GM12874 (cell line): Measurements from ENCODE around the gene TBC1D23.

ENCODE experiments used
- TF ChIP-seq, protein P1 (sequence below): IDR thresholded peaks from 2 replicates; pipeline ENCODE4 v1.5.1; 2011; ENCODE audit warnings: low read depth, mild to moderate bottlenecking, control low read depth, low read length, moderate library complexity; ENCODE audit not compliant: insufficient read depth

Gene TBC1D23

DNA sequence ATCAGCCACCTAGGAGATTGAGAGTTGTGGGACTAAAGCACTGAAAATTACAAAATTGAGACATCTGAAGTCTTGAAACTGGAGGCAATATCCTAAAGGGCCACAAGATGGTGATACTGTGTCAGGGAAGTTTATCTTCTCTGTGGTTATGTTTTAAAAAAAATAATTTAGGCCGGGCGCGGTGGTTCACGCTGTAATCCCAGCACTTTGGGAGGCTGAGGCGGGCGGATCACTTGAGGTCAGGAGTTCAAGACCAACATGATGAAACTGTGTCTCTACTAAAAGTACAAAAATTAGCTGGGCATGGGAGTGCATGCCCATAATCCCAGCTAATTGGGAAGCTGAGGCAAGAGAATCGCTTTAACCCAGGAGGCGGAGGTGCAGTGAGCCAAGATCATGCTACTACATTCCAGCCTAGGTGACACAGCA is 55.9 kb downstream of the TBC1D23 start:
- TF ChIP-seq, protein P1, sequence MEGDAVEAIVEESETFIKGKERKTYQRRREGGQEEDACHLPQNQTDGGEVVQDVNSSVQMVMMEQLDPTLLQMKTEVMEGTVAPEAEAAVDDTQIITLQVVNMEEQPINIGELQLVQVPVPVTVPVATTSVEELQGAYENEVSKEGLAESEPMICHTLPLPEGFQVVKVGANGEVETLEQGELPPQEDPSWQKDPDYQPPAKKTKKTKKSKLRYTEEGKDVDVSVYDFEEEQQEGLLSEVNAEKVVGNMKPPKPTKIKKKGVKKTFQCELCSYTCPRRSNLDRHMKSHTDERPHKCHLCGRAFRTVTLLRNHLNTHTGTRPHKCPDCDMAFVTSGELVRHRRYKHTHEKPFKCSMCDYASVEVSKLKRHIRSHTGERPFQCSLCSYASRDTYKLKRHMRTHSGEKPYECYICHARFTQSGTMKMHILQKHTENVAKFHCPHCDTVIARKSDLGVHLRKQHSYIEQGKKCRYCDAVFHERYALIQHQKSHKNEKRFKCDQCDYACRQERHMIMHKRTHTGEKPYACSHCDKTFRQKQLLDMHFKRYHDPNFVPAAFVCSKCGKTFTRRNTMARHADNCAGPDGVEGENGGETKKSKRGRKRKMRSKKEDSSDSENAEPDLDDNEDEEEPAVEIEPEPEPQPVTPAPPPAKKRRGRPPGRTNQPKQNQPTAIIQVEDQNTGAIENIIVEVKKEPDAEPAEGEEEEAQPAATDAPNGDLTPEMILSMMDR = peak; percentile 54; the same call in 1 of the 2 replicates

DNA sequence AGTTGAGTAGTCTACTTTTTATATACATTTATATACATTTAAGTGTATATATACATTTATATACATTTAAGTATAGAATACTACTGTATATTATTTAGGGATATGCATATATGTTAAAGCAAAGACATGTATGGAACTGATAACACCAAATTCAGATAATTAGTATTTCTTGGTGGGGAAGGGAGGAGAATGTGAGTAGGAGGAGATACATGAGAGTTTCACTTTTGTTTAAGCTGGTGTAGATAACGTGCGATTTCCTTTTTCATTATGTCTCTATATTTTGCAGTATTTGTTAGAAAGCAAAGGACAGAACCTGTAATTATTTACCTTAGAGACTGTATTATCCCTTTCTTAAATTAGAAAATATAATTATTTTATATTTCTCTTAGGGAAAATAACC is 57.1 kb downstream of the TBC1D23 start:
- TF ChIP-seq, protein P1 = no peak

DNA sequence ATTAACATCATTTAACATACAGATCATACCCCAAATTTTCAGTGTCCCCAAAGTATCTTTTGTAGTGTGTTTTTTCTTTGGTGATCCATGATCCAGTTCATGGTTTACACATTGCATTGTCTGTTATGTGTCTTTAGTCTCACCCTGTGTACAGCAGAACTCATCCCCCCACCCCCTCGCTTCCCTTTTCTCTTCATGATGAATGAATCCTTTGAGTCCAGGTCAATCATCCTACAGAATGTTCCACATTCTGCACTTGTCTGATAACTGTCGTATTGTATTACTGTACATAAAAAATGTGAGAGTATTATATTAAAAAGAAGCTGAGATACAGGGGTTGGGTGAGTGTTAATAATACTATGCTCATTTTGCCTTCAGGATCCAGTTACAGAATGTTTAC is 59.2 kb downstream of the TBC1D23 start:
- TF ChIP-seq, protein P1 = no peak

DNA sequence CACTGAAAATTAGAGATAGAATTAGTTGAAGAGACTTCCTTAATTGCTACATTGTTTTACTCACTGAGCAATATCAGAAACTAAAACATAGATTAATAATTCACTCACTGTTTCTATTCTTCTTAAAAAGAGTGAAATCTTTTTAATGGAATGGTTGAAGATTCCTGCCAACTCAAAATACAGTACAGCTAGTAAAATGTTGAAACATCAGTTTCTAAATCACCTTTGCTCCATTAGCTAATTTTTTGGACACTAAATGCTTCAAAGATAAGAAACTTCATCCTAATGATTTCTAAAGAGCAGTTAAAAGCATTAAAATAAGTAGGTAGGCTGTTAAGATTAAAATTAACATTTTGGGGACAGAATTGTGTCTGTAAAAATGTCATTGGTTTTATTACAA is 63.3 kb downstream of the TBC1D23 start:
- TF ChIP-seq, protein P1 = no peak

DNA sequence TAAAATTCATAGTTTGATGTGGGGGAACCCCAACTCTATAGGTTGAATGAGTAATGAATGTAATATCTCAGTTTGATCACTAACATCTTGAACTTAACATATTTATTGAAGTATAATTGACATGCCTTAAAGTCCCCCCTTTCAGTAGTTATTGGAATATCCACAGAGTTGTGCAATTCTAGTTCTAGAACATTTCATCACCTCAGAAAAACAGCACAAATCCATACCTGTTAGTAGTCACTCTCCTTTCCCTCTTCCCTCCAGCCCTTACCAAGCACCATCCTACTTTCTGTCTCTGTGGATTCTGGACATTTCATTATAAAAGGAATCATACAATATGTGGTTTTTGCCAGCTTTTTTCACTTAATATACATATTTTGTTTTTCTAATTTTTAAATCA is 65.0 kb downstream of the TBC1D23 start:
- TF ChIP-seq, protein P1 = no peak

DNA sequence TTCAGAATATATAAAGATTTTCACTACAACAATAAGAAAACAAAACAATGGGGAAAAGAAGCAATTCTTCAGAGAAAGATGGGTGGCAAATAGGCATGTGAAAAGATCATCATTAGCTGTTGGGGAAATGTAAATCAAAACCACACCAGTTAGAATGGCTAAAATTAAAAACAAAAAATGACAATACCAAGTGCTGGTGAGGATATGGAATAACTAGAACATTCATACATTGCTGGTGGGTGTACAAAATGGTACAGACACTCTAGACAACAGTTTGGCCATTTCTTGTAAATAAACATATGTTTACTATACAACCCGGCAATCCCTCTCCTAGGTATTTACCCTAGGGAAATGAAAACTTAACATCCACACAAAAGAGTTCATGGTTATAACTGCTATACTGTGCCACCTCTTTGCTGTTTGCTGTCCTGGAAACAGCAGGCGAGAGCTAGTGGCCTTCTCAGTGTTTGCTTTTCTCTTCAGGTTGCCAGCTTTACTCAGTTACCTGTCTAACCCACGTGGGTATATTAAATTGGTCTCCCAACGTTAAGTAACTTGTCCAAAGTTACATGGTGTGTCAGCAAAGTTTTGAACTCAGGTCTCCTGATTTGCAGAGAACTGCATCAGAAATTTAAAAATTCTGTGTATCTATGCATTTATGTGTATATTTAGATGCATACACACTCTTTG is 69.2 kb downstream of the TBC1D23 start:
- TF ChIP-seq, protein P1 = no peak

DNA sequence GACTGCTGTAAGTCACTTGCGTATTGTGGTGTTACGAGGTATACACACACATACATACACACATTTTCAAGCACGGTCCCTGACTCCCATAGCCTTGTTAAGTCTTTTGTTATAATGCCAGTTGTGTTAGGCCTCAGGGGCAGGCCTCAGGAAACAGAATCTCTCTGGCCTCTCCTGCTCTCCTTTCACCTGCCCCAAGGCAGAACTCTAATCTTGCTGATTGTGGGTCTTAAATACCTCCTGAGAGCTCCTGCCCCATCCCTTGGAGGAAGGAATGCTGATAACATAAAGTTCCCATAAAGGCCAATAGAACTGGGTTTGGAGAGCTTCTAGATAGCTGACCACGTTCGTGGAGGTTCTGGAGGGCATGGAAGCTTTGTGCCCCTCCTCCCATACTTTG is 69.9 kb downstream of the TBC1D23 start:
- TF ChIP-seq, protein P1 = no peak
